Spinal cord (tissue), 10 donors: ENCODE measurements around the gene SH3RF3. TPM values are rescaled to one million over a fixed set of nuclear protein-coding genes. Genes with fewer than 3 reads are reported as not detected.

ENCODE experiments used
- DNase-seq, 6 donors: peaks; one replicate each; pipeline versions ENCODE4 v3.0.0 to v3.0.0-alpha.2; 2013 to 2015; ENCODE audit warnings: low spot score in 6 of 6, low read depth in 4 of 6
- H3K27ac ChIP-seq: one replicate; pipeline ENCODE4 v1.5.1; 2013; ENCODE audit warnings: low read depth, low read length, control low read depth
- H3K27me3 ChIP-seq: one replicate; pipeline ENCODE4 v1.6.1; 2013; ENCODE audit warnings: low read length; ENCODE audit not compliant: control insufficient read depth, insufficient read depth
- H3K36me3 ChIP-seq: one replicate; pipeline ENCODE4 v1.6.1; 2013; ENCODE audit warnings: low read length; ENCODE audit not compliant: control insufficient read depth, insufficient read depth
- H3K4me1 ChIP-seq: one replicate; pipeline ENCODE4 v1.6.1; 2013; ENCODE audit warnings: low read length; ENCODE audit not compliant: control insufficient read depth, insufficient read depth
- H3K4me3 ChIP-seq: one replicate; pipeline ENCODE4 v1.5.1; 2013; ENCODE audit warnings: low read depth, low read length, control low read depth
- H3K9me3 ChIP-seq: one replicate; pipeline ENCODE4 v1.6.1; 2013; ENCODE audit warnings: low read length; ENCODE audit not compliant: control insufficient read depth, insufficient read depth
- WGBS: methylation state at CpG from one replicate; pipeline ENCODE4 v1.1.5; 2013; ENCODE audit warnings: missing lambda C conversion rate; ENCODE audit not compliant: insufficient coverage; 5-methylcytosine and 5-hydroxymethylcytosine counted together
- polyA plus RNA-seq, 2 donors: library from polyadenylated mRNA; unstranded; fragments of 120-200 nt; gene quantifications; one replicate each; pipeline ENCODE4 v1.2.1, GENCODE V29; 2013; ENCODE audit not compliant: insufficient read length in 2 of 2
- total RNA-seq, 2 donors: library from RNA; depleted of rRNA in 1 of 2; stranded (reverse); fragments of 120-200 nt in 1 of 2; fragments of >200 nt in 1 of 2; gene quantifications; one replicate each; pipeline versions ENCODE4 v1.2.3 to v1.2.4, GENCODE V29; 2013 to 2014
- donor health status: healthy.

Gene SH3RF3
- total and polyA plus RNA-seq, 4 donors = 4.8 to 11.8 (median 7.8) TPM

DNA sequence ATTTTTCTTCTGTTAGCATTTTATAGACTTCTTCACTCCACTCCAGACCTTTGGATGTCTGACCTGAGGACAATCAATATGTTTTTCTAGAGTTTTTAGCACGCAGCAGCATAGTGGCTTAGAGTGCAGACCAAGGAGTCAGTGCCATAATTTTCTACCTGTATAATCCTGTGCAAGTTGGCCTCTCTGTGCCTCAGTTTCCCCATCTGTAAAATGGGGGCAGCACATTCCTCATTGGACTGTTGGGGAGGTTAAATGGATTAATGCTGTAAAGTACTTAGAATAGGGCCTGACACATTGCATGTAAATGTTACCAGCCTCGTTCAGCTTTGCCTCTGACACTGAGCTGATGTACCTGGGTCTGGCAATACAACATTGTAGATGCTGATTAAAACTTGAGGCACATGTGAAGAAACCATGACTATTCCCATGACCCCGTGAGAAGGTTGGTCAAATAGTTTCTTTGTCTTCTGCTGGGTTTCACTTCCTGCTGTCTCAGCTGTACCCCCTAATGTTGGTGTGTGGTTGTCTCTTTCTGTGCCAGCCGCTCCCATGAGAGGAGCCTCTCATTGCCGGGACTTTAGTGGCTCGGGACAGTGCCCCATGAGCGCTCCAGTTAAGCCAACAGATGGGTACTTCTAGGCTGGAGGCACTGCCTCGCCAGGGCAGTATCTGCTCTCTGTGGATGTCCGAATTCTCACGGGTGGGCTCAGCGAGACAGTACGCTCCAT lies 125.3 kb downstream of the SH3RF3 start:
- H3K27ac ChIP-seq = no peak overlapping the region
- 99% methylated on average over 10 of the region's 12 CpGs for WGBS

DNA sequence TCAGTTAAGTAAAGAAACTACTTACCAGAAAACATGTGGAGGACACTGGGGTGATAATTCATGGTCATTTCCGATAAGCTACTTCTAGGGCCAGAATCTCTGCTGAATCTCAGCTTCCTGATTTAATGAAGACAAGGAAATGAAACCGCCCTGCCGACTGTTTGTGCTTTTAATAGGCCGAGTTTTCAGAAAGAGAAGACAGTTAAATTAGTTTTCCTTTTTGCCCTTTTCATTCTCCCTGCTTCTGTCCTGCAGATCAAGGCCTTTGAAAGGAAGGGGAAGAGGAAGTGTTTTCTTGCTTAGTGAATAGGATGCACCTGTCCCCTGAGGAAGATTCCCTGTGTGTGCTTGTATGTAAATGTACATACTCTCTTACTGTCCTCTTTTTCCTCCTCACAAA lies 126.6 kb downstream of the SH3RF3 start:
- no peak for DNase-seq
- H3K4me3 ChIP-seq = no peak overlapping the region
- no peaks in the 10 kb centered on the region for H3K9me3 ChIP-seq
- peaks cover 24% of the 10 kb centered on the region for H3K4me1 ChIP-seq
- H3K36me3 ChIP-seq = no peaks in the 10 kb centered on the region
- H3K27ac ChIP-seq = peak overlapping the region; percentile 29
- 0% methylated on average over 1 of the region's 4 CpGs for WGBS
- no peaks in the 10 kb centered on the region for H3K27me3 ChIP-seq

More for the DNA sequence above, 125.3 kb downstream of the SH3RF3 start:
- Histone ChIP-seq H3K4me3 (no peak overlapping the region), H3K4me1 (peaks cover 19% of the 10 kb centered on the region), H3K9me3 (no peaks in the 10 kb centered on the region), H3K27me3 (no peaks in the 10 kb centered on the region), H3K36me3 (no peaks in the 10 kb centered on the region)
- DNase-seq = no peak

DNA sequence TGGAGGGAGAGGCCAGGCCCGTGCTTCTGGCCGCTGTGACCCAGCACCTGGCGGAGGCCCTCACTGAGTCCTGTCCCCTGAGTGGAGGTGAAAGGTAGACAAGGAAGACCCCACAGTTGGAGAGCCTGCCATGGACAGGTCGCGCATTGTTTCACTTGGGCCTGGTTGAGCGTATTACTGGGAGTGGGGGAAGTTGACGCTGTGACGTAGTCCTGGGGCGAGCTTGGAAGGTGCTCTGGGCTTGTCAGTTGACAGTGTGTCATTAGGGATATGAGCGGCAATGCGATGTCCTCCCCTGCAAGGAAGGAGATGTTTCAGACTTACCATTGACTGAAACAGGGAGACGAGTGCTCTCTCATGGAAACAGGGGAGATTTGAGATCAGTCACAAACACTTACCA lies 127.1 kb downstream of the SH3RF3 start:
- Histone ChIP-seq H3K4me3 (no peak overlapping the region), H3K27ac (peak overlapping the region; percentile 29), H3K4me1 (peaks cover 28% of the 10 kb centered on the region), H3K36me3 (no peaks in the 10 kb centered on the region), H3K27me3 (no peaks in the 10 kb centered on the region), H3K9me3 (no peaks in the 10 kb centered on the region)
- no peak for DNase-seq
- 90% methylated on average over 12 of the region's 12 CpGs for WGBS

DNA sequence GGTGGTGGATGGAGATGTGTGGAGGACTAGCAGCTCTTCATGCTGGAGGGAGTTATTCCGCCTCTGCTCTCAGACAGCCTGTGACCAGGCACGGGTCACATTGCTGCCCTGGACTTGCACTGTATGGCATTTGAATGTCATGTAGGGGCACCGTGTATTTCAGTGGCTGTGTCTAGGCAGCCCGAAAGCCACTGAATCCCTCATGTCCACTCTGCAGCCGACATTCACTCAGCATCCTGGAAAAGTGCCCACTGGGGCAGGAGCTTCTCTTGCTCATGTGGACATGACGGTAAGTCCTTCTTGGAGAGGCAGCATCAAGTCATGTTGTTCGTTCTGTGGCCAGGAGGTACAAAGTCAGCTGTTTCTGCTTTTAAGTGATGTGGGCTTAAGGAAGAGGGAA lies 127.9 kb downstream of the SH3RF3 start:
- H3K27me3 ChIP-seq = no peaks in the 10 kb centered on the region
- peaks cover 34% of the 10 kb centered on the region for H3K4me1 ChIP-seq
- WGBS = 61% methylated on average over 6 of the region's 7 CpGs
- no peak overlapping the region for H3K27ac ChIP-seq
- no peak overlapping the region for H3K4me3 ChIP-seq
- no peaks in the 10 kb centered on the region for H3K9me3 ChIP-seq
- H3K36me3 ChIP-seq = no peaks in the 10 kb centered on the region
- no peak for DNase-seq

DNA sequence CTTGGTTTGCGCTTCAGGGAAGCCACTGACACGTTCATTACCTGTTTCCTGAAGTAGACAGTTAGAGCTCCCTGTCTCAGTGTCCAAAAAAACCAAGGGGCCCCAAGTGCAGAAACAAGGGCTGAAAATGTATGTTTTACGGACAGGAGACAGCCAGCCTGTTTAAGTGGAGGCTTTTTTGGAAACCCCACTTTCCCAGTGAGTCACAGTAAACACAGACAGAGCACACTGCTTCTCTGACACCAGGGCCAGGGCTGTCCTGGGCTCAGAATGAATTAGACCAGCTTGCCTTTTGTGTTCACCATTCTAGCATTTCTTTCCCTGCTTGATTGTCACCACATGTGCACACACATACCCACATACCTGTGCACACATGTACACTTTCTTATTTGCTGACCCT lies 128.6 kb downstream of the SH3RF3 start:
- DNase-seq = no peak
- H3K27ac ChIP-seq = no peak overlapping the region
- no peaks in the 10 kb centered on the region for H3K36me3 ChIP-seq
- H3K4me1 ChIP-seq = peaks cover 35% of the 10 kb centered on the region
- no peaks in the 10 kb centered on the region for H3K9me3 ChIP-seq
- H3K27me3 ChIP-seq = no peaks in the 10 kb centered on the region
- 100% methylated on average over 3 of the region's 3 CpGs for WGBS
- H3K4me3 ChIP-seq = no peak overlapping the region

DNA sequence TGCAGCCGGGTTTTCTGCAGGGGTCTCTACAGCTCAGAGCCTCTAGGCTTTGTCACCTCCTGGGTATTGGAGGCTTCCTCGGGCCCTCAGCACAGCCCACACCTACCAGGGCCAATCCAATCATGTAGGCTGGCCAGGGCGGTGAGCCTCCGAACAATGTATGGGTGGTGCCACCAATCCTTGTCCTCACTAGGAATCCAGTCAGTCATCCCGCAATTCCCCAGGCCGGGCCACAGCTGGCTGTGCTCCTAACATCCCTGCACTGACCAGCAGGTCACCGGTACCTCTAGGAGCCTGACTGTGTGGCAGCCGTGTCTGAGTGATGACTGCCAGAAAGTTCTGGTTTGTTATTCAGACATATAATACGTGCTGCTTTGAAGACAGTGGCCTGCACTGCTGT lies 129.4 kb downstream of the SH3RF3 start:
- H3K9me3 ChIP-seq = no peaks in the 10 kb centered on the region
- 82% methylated on average over 9 of the region's 9 CpGs for WGBS
- H3K4me1 ChIP-seq = peaks cover 31% of the 10 kb centered on the region
- no peaks in the 10 kb centered on the region for H3K36me3 ChIP-seq
- H3K27me3 ChIP-seq = no peaks in the 10 kb centered on the region
- H3K27ac ChIP-seq = no peak overlapping the region
- no peak overlapping the region for H3K4me3 ChIP-seq
- DNase-seq = no peak

DNA sequence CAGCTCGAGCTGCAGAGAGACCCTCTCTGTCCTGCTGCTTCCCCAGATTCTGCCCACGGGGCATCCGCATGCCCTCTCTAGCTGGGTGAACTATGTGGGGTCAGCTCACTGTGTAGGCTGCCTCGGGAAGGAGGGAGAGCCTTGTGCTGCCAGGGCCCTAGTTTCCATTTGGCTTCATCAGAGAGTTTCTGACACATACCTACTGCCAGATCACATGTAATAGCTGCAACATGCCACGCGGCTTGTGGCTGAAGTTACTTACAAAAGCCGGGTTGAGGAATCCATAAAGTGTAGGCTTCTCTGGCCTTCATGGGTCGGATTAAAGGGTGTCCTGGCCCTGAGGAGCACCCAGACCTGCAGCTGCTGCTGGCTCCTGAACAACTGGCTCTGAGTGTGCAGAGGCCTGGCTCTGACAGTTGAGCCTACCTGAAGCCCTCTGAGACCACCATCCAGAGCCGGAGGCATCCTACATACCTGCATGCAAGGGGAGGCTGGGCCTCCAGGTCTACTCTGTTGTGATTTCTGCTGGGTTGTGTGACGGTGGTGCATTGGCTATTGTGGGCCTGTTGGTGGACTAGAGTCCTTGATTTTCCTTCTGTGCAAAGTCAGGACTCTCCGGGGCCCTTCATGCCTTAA lies 130.0 kb downstream of the SH3RF3 start:
- H3K4me3 ChIP-seq = no peak overlapping the region
- DNase-seq = no peak
- no peaks in the 10 kb centered on the region for H3K27me3 ChIP-seq
- H3K27ac ChIP-seq = no peak overlapping the region
- no peaks in the 10 kb centered on the region for H3K36me3 ChIP-seq
- 87% methylated on average over 10 of the region's 11 CpGs for WGBS
- no peaks in the 10 kb centered on the region for H3K9me3 ChIP-seq
- peaks cover 31% of the 10 kb centered on the region for H3K4me1 ChIP-seq

DNA sequence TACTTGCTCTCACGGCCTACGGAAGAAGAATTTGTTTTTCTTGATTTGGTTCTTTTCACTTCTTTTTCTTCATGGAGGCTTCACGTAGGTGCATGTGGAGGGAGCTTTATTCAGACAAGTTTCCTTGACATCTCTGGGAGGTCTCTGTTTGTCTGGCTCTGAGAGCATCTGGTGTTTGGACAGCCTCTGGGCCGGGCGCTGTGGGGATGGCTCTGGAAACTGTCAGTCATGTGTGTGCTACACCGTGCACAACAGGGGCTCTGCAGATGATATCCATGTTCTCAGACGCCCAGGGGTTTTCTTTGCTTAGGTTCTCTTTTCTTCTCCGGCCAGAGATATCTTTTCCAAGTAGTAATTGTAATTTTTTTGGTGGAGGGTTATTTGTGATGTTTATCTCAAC lies 130.7 kb downstream of the SH3RF3 start:
- no peaks in the 10 kb centered on the region for H3K9me3 ChIP-seq
- H3K4me3 ChIP-seq = no peak overlapping the region
- peaks cover 34% of the 10 kb centered on the region for H3K4me1 ChIP-seq
- no peaks in the 10 kb centered on the region for H3K27me3 ChIP-seq
- no peak overlapping the region for H3K27ac ChIP-seq
- WGBS = 87% methylated on average over 3 of the region's 8 CpGs
- H3K36me3 ChIP-seq = no peaks in the 10 kb centered on the region
- DNase-seq = peak in 1 of 6 donors; percentile 41

DNA sequence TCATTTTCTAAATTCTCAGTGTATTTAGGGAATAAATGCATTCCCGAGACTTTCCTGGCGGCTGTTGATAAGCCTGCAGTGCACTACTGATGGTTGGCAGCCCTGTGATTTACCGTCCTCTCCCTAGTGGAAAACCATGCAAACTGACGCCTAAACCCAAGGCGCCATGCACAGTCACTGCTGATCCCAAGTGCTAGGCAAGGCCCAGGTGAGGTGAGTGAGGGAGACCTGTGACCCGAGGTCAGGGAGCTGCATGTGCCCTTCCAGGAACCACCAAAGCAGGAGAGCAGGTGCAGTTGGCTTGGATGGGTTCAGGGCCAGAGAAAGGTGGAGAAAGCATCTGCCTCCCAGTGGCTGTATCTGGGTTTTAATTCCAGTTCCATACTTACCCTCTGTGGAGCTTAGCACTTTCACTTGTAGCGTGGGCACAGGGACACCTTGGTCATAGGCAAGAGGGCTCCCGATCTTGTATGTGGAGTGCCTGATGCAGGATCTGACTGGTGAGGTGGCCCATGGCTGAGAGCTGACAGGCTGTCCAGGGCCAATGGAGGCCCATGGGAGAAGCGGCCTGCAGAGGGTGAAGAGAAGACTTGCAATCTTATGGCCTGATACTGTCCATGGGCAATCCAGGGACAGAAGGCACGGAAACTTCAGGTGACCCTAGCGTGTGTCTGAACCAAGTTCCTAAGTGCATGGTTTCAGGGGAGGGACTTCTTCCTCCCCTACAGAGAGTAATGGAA lies 131.3 kb downstream of the SH3RF3 start:
- no peaks in the 10 kb centered on the region for H3K27me3 ChIP-seq
- H3K36me3 ChIP-seq = no peaks in the 10 kb centered on the region
- H3K27ac ChIP-seq = no peak overlapping the region
- H3K9me3 ChIP-seq = no peaks in the 10 kb centered on the region
- peaks cover 39% of the 10 kb centered on the region for H3K4me1 ChIP-seq
- WGBS = 82% methylated on average over 9 of the region's 11 CpGs
- no peak for DNase-seq
- no peak overlapping the region for H3K4me3 ChIP-seq
